ENCODE measurements around the gene SLC15A2. TPM values are rescaled to one million over a fixed set of nuclear protein-coding genes. Genes with fewer than 3 reads are reported as not detected.
"Not testable (repeated sequence)": the region's sequence is repeated elsewhere in the genome, so short reads cannot be mapped to it uniquely, and the experiment has no call there.

The SLC15A2 gene
- total and polyA plus RNA-seq, 2 experiments from 2014 or later = not detected

DNA sequence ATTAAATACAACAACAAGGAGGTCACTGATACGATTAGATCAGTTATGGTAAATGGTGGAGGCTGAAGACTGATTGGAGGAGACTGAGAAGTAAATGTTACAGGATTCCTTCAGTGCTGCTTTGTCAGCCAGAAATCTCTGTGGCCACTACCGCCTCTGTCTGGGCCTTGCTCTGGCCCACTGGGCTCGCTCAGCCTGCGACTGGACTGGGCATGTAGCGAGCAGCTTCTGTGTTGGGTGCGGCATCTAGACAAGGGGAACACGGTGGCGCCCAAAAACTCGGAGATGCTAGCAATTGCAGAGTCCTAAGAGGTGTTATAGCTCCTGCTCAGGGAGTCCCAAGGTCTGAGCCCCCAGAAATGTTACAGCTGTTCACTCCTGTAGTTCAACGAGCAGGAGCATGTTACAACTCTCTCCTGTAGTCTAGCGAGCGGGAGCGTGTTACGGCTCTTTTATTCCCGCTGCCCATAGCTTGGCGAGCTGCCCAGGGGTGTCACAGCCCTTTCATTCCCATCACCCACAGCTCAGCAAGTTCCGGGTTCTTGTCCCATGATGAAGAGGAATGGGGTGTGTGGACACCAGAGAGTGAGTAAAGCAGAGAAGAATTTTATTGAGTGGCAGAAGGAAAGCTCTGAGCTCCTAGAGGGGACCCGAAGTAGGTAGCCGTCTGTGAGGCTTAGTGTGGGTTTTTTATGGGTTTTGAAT is 24.7 kb downstream of the SLC15A2 start:
- Histone ChIP-seq H3K27ac (no peak overlapping the region), H2AFZ (no peak overlapping the region), H3K27me3 (replicated peaks; ENCODE audit: insufficient read depth) (no peaks in the 10 kb centered on the region), H4K20me1 (ENCODE audit: insufficient read depth) (no peaks in the 10 kb centered on the region), H3K9me2 (ENCODE audit: insufficient read depth) (no peaks in the 10 kb centered on the region), H3K9ac (no peak overlapping the region), H3K4me1 (ENCODE audit: insufficient read depth) (no peaks in the 10 kb centered on the region), H3K4me3 (no peak overlapping the region), H3K9me3 (ENCODE audit: low read depth) (no peaks in the 10 kb centered on the region), H3K4me2 (ENCODE audit: unreplicated experiment) (no peak overlapping the region), H3F3A (ENCODE audit: insufficient read depth) (no peaks in the 10 kb centered on the region), H3K79me2 (ENCODE audit: insufficient read depth) (no peaks in the 10 kb centered on the region), H3K36me3 (ENCODE audit: low read depth) (no peaks in the 10 kb centered on the region)
- no peak for TF ChIP-seq EZH2phosphoT487 (IDR thresholded peaks at IDR 0.05; ENCODE audit: insufficient read depth, low read depth)
- TF ChIP-seq EZH2 (IDR thresholded peaks at IDR 0.05; ENCODE audit: insufficient read depth, poor library complexity, severe bottlenecking) = no peak
- no peak for DNase-seq
- 64 to 69% methylated on average over 19 of the region's 19 CpGs for WGBS, 2 experiments (ENCODE audit: low coverage in 1 of 2, low lambda C conversion rate in 2 of 2, missing lambda C conversion rate in 2 of 2)
- in situ Hi-C loops (cut with MboI) = no loop called here

DNA sequence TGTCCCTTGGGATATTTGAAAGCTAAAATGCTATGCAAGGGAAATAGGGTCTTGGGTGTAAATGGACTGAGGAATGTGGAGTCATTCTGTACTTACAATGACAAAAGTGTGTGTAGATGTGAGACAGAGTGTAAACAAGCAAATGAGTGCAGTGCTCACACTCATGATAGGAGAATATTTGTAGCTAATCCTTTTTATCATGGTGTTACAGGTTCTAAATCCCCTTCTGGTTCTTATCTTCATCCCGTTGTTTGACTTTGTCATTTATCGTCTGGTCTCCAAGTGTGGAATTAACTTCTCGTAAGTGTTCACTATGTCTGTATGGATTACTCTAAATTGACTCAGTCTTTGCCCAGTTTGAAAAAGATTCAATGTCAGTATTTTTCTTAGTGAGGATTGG is 30.5 kb downstream of the SLC15A2 start:
- Histone ChIP-seq H3K79me2 (ENCODE audit: insufficient read depth) (no peaks in the 10 kb centered on the region), H3K9ac (no peak overlapping the region), H2AFZ (no peak overlapping the region), H4K20me1 (ENCODE audit: insufficient read depth) (no peaks in the 10 kb centered on the region), H3K9me3 (ENCODE audit: low read depth) (no peaks in the 10 kb centered on the region), H3K27ac (no peak overlapping the region), H3K4me1 (ENCODE audit: insufficient read depth) (no peaks in the 10 kb centered on the region), H3F3A (ENCODE audit: insufficient read depth) (no peaks in the 10 kb centered on the region), H3K9me2 (ENCODE audit: insufficient read depth) (no peaks in the 10 kb centered on the region), H3K36me3 (ENCODE audit: low read depth) (no peaks in the 10 kb centered on the region), H3K4me3 (no peak overlapping the region), H3K4me2 (ENCODE audit: unreplicated experiment) (no peak overlapping the region), H3K27me3 (replicated peaks; ENCODE audit: insufficient read depth) (no peaks in the 10 kb centered on the region)
- TF ChIP-seq EZH2phosphoT487 (IDR thresholded peaks at IDR 0.05; ENCODE audit: insufficient read depth, low read depth) = no peak
- no peak for TF ChIP-seq EZH2 (IDR thresholded peaks at IDR 0.05; ENCODE audit: insufficient read depth, poor library complexity, severe bottlenecking)
- in situ Hi-C loops (cut with MboI) = no loop called here
- WGBS, 2 experiments (ENCODE audit: low coverage in 1 of 2, low lambda C conversion rate in 2 of 2, missing lambda C conversion rate in 2 of 2) = 61 to 63% methylated on average over 3 of the region's 3 CpGs
- DNase-seq = no peak

DNA sequence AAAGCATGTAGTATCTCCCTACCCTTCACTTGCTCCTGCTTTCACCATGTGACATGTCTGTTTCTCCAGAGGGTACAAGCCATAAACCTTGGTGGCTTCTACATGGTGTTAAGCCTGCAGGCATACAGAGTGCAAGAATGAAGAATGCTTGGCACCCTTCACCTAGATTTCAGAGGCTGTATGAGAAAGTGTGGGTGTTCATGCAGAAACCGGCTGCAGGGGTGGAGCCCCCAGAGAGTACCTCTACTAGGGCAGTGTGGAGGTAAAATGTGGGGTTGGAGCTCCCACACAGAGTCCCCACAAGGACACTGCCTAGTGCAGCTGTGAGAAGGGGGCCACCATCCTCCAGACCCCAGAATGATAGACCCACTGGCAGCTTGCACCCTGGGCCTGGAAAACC is 32.2 kb downstream of the SLC15A2 start:
- in situ Hi-C loops (cut with MboI) = no loop called here
- H3K27me3 ChIP-seq (replicated peaks; ENCODE audit: insufficient read depth) = no peaks in the 10 kb centered on the region
- no peak overlapping the region for H3K4me3 ChIP-seq
- H3K36me3 ChIP-seq (ENCODE audit: low read depth) = no peaks in the 10 kb centered on the region
- H3F3A ChIP-seq (ENCODE audit: insufficient read depth) = no peaks in the 10 kb centered on the region
- H4K20me1 ChIP-seq (ENCODE audit: insufficient read depth) = no peaks in the 10 kb centered on the region
- no peaks in the 10 kb centered on the region for H3K4me1 ChIP-seq (ENCODE audit: insufficient read depth)
- no peak overlapping the region for H3K4me2 ChIP-seq (ENCODE audit: unreplicated experiment)
- H3K9me3 ChIP-seq (ENCODE audit: low read depth) = no peaks in the 10 kb centered on the region
- no peaks in the 10 kb centered on the region for H3K9me2 ChIP-seq (ENCODE audit: insufficient read depth)
- no peak overlapping the region for H3K9ac ChIP-seq
- H3K79me2 ChIP-seq (ENCODE audit: insufficient read depth) = no peaks in the 10 kb centered on the region
- no peak overlapping the region for H2AFZ ChIP-seq
- TF ChIP-seq EZH2phosphoT487 (IDR thresholded peaks at IDR 0.05; ENCODE audit: insufficient read depth, low read depth) (no peak), EZH2 (IDR thresholded peaks at IDR 0.05; ENCODE audit: insufficient read depth, poor library complexity, severe bottlenecking) (no peak)
- no peak for DNase-seq
- no peak overlapping the region for H3K27ac ChIP-seq
- WGBS, 2 experiments (ENCODE audit: low coverage in 1 of 2, low lambda C conversion rate in 2 of 2, missing lambda C conversion rate in 2 of 2) = 8 to 23% methylated on average over 1 of the region's 1 CpG

DNA sequence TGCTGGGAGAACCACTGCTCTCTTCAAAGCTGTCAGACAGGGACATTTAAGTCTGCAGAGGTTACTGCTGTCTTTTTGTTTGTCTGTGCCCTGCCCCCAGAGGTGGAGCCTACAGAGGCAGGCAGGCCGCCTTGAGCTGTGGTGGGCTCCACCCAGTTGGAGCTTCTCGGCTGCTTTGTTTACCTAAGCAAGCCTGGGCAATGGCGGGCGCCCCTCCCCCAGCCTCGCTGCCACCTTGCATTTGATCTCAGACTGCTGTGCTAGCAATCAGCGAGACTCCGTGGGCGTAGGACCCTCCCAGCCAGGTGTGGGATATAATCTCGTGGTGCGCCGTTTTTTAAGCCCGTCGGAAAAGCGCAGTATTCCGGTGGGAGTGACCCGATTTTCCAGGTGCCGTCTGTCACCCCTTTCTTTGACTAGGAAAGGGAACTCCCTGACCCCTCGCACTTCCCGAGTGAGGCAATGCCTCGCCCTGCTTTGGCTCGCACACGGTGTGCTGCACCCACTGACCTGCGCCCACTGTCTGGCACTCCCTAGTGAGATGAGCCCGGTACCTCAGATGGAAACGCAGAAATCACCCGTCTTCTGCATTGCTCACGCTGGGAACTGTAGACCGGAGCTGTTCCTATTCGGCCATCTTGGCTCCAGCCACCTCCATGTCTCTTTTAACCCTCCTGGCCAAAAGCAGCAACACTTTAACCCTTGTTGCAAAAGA is 44.1 kb downstream of the SLC15A2 start:
- H3K4me1 ChIP-seq (ENCODE audit: insufficient read depth); H3K27me3 ChIP-seq (replicated peaks; ENCODE audit: insufficient read depth); H3K9me2 ChIP-seq (ENCODE audit: insufficient read depth); H3K9ac ChIP-seq; DNase-seq; H3K36me3 ChIP-seq (ENCODE audit: low read depth); H3K9me3 ChIP-seq (ENCODE audit: low read depth); H3K4me2 ChIP-seq (ENCODE audit: unreplicated experiment); H3F3A ChIP-seq (ENCODE audit: insufficient read depth); in situ Hi-C loops (cut with MboI); H3K79me2 ChIP-seq (ENCODE audit: insufficient read depth); H3K27ac ChIP-seq; H4K20me1 ChIP-seq (ENCODE audit: insufficient read depth); H2AFZ ChIP-seq; H3K4me3 ChIP-seq: not testable (repeated sequence)
- whole genome bisulfite sequencing, 2 experiments (ENCODE audit: low coverage in 1 of 2, low lambda C conversion rate in 2 of 2, missing lambda C conversion rate in 2 of 2) = 54 to 70% methylated on average over 19 to 29 of the region's 29 CpGs

Measured in GM23248 (cell line).